HG03575 (cell line): ENCODE data around the gene RTN4.
A peak's percentile ranks its signal among the peaks of the same experiment; 100 is the strongest.

ENCODE experiments used
- ATAC-seq: cut with Tn5 transposase; IDR thresholded peaks from one replicate; pipeline ENCODE4 v1.9.1; 2021; ENCODE audit not compliant: unreplicated experiment, insufficient number of reproducible peaks, low FRiP score; ENCODE audit errors: extremely low read depth

The RTN4 gene

DNA sequence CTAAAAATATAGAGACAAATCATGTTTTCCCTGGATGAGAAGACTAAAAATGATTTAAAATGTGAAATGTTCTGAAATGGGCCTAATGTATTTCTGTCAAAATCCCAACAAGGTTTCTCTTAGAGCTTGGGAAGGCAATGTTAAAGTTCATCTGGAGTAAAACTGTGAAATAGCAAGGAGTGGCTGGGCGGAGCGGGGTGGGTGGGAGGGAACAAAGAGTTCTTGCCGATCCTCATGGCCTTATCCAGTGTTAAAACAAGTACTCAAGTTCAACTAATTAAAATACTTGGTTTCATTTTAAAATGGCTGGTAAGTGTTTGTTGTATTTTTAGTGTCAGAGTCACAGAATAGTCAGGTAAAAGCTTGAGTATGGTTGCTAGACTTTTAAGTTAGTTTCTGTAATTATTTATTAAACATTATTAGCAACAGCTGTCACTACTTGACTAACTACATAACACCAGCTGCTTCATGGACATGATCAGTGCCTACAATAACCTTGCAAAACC, 87.3 kb downstream of the RTN4 start:
- ATAC-seq, result no peak

DNA sequence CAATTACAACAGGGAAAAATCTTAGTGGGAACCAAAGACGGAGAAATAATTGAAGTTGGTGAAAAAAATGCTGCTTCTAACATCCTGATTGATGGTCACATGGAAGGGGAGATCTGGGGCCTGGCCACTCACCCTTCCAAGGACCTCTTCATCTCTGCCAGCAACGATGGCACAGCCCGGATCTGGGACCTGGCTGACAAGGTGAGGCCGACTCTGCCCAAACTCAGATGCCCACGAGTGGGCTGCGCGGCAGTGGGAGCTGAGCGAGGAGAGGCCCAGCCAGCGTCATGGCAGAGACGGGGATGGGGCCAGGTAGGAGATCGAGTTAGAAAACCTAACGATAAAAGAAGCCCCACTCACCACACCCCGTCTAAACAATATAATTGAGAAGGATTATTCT, 87.7 kb downstream of the RTN4 start:
- ATAC-seq, result no peak

DNA sequence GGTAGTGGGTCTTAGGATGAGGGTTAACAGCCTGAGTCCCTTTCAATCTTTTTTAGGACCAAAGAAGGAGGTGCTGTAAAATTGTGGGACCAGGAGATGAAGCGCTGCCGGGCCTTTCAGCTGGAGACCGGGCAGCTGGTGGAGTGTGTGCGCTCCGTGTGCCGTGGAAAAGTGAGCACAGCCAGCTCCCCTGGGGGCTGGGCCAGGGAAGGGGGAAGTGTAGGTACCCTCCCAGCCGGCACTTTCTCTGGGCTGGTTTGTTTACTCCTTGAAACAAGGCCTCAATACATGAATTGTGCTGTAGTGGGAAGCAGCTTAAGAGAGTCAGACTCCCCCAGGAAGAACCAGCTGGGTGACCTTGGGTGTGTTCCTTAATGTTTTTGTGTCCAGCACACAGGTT, 90.1 kb downstream of the RTN4 start:
- ATAC-seq, result no peak

DNA sequence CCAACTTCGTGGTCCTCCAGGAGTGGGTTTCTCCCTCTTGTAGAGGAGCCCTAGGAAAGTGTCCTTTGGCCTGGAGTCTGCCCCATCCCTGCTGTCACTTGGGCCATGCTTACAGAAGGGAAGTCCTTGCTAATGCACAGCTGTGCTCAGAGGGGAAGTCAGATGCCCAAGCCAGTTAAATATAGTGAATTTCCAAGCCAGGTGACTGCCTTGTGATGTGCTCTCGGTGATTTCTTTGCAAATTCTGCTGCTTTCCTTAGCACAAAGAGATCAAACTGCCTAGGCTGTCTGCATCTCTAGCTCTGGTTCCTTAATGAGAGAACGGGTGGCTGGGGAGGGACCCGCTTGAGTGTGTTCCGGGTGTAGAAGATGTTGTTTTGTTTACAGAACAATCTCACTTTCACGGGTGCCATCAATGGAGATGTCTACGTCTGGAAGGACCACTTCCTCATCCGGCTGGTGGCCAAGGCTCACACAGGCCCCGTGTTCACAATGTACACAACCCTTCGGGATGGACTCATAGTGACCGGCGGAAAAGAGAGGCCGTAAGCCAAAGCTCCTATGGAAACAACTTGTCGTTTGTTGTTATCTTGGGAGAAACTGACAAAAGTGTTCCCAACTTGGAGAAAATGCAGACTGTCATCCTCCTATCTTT, 91.4 kb downstream of the RTN4 start:
- ATAC-seq, result no peak

DNA sequence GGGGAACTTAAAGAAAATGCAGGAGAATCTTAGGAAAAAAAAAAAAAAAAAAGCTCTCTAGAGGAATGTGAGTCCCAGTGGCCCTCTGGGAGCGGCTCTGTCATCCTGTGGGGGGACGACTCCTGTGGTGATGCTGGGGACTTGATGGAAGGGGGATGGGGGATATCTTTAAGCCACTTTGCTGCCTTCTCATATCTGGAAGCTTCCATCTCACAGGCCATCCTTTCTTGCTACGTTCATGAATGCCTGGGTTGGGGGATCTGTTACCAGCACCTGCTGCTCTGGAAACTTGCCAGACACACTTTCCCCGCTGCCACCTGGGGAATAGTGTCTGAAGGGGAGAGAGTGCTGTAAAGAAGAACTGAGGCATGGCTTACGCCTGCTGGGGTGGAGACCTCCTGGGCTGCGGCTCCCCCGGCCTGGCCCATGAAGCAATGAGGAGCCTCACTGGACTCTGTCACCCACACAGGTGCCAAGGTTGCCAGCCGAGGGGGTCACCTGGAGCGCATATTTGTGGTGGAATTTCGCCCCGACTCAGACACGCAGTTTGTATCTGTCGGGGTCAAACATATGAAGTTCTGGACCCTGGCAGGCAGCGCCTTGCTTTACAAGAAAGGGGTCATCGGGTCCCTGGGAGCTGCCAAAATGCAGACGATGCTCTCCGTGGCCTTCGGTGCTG, 92.8 kb downstream of the RTN4 start:
- no peak for ATAC-seq

DNA sequence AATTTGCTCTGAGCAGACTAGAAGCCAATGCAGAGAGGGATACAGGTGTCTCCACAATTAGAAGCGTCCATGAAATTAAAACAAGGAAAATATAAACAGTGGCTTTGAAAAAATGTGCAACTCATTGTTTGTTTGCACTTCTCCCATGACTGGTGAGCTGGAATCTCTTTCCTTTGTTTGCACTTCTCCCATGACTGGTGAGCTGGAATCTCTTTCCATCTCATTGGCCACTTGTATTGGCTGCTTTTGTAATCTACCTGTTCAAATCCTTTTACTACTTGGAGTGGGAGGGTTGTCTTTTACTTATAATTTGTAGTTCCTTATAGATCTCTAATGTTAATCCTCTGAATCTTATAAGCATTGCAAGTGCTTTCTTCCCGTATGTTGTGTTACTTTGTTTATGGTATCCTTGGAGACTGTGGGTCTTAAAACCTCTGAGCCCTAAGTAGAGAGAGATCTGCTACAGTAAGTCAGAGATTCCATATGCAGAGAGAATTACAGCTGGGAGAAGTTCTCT, 94.1 kb downstream of the RTN4 start:
- no peak for ATAC-seq

DNA sequence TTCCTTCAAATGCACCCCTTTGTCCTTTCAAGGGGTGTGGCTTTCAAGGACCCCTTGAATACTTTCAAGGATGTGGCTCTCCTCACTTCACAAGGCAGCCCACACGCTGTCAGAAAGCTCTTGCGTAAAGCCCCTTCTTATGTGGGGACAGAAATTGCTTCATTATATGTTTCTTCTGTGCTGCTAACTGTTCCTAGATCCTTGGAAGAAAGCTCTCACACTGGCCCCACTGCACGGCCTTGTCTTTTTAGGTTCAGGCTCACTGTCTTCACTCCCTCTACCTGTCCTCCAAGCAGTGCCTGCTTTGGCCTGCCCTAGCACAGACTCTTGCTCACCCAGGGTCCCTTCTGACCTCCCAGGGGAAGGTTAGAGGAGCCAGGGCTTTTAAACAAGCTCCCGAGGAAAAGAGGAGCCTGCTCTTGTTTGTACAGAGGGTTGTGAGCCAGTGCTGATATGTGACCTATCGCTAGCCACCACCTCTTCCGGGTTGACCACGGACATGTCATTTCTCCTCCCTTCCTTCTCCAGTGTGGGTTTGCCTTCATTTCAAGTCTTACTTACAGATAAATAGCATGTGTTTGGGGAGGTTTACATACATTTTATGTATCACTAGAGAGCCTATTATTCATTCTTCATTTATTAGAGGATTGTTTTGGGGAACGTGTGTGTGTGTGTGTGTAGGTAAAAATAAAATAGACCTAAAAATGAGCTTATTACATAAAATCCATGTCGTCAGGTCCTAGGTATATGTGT, 94.7 kb downstream of the RTN4 start:
- ATAC-seq, result no peak

DNA sequence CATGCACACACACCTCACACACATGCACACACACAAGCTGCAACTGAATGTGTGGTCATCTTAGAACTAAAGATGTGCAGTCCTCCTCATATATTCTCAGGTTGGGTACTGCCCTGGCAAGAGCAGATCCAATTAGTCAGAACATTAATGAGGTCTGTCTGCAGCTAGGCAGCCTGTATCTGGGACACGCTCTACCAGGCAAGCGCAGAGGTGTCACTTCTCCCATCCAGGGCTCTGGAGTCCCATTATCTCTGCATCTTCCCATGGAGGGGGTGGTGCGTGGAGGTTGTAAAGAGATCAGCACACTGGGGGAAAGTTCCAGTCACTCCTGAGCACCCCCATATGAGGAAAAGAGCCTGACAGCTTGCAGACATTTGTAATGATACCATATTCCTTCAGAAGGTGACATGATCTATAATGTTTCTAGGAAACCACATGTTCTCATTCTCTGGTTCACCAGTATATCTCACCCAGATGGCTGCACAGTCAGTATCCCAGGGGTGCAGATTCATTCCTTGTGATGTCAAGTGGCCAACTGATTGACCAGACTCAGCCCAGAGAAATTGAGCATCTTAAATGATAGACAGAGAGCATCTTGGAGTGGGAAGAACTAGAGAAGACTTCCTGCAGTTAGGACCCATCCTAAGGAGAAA, 95.4 kb downstream of the RTN4 start:
- no peak for ATAC-seq

DNA sequence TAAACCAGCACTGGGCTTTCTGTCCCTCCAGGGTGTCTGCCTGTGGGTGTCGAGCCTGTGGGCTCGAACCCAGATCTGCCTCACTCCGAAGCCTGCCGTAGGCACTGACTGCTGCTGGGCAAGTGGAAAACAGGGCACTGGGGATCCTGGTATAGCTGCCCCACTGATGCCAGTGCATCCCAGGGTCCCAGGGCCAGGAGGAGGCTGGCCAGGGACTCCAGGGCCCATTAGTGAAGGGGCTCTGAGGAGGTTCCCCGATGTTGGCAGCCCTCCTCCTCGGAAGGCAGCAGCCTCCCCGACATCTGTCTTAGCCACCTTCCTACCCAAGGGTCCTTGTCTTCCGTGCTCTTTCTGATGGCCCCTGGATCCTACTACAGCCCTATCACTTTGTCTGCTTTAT, 96.1 kb downstream of the RTN4 start:
- no peak for ATAC-seq

DNA sequence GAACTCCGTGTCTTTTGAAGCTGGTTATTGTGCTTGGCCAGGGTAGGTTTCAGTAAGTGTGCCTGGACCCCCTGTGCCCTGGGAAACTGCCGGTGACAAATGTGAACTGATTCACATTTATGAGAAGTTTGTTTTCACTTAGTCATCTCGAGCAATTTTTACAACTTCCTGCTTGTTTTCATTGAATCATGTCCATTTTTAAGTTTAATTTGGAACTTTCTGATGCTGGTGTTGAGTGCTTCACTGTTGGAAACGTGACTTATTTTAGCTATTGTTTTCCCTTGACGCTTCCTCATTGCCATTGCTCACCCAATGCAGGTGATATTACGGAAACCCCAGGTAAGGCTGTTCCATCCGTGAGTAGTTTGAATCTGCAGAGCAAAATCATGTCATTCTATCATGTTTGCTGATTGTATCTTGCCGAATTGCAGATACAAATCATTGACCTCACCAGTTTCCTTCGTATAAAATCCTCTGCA, 97.2 kb downstream of the RTN4 start:
- no peak for ATAC-seq

DNA sequence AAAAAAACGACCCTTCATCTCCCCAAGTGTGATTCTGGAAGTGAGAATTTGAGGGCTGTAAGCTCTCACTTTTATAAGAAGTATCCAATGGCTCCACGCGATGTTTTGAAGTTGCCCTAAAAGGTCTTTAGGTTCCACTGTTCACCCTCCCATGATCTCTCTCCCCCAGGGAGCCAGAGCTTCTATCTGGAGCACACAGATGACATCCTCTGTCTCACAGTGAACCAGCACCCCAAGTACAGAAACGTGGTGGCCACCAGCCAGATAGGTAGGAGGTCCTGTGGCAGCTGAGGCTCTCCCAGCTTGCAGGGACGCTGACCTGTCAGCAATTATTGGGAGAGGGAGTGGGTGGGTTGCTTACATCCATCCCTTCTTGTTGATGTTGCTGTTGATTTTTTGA, 97.8 kb downstream of the RTN4 start:
- ATAC-seq, result no peak

DNA sequence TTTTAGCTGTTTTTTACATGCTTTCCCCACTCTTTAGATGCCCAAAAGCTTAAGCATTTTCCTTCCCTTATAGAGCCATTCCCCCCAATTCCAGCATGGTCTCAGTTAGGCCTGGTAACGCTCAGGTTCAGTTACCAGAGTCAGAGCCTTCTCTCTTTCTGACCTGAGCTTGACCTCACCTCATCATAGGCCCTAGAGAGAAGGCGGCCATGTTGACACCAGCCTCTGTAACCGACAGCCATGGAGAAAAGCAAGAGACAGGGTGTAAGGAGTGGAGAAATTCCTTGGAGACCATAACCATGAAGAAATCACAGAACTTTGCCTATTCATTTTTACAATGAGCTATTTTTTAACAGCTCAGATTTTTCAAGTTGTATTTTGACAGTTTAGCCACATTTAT, 99.4 kb downstream of the RTN4 start:
- ATAC-seq, result no peak

DNA sequence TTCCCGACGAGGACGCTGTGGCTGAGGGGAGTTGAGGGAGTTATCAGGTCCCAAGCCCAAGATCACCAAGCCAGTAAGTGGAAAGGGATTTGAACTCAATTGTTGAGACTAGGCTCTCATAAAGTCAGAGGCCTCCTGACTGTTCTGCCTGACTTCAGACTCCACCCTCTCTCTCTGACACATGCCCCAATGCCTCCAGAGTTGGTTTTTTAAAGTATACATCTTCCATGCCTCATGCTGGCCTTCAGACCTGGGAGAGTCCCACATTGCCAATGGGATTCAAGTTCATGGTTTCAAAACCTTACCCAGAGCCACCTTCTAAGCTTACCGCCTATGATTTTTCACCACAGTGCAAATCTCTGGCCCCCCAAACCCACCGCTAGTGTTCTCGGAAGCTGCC, 100.8 kb downstream of the RTN4 start:
- no peak for ATAC-seq

DNA sequence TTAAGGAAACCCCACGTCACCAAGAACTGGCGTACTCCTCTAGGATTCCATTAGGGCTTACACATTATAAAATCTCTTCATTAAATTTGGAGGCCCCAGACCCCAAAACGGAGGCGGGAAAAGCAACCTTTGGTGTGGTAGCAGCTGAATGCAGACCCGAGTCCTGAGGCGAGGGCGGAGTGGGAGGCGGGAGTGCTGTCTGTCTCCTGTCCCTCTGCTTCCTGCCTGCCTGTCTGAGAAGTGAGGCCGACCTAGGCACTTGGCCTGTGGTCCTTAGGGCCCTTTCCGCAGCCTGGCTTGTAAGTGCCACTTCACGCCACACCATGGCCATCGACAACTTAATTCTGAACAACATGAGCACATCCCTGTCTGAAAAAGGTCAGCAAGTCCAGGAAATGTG, 102.1 kb downstream of the RTN4 start:
- ATAC-seq, result no peak

DNA sequence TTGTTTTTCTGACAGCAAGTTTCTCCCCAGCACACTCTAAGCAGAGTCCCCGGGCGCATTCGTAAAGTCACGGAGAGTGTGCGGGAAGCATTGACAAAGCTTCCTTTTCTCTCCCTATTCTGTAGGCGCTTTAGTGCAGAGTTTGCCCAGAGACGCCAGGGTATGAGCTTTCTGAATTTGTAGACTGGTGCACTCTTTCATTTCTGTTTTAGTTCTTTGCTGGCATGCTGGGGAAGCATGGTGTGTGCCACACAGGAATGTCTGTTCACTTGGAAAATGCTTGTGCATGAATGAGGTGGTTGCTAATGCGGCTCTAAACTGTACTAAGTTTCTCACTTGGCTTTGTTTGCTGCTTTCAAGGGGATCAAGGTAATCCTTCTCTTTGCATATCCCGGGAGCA, 102.6 kb downstream of the RTN4 start:
- no peak for ATAC-seq

DNA sequence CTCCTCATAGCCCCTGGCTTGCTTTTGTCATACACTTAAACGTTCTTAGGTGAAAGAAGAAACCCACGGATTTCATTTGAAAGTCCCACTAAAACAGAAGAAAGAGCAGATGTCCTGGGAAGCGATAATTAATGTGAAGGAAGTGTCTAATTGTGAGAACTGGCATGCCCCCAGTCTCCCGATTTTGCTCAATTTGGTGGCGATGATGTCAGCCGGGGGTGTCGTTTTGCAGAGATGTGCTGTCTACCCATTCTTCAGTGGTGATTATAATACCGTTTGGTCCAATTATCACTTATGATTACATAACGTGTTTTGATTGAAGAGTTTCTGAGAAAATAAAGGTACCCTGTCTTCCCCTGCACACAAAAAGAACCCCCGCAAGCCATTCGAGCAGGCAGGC, 103.1 kb downstream of the RTN4 start:
- ATAC-seq, result no peak

DNA sequence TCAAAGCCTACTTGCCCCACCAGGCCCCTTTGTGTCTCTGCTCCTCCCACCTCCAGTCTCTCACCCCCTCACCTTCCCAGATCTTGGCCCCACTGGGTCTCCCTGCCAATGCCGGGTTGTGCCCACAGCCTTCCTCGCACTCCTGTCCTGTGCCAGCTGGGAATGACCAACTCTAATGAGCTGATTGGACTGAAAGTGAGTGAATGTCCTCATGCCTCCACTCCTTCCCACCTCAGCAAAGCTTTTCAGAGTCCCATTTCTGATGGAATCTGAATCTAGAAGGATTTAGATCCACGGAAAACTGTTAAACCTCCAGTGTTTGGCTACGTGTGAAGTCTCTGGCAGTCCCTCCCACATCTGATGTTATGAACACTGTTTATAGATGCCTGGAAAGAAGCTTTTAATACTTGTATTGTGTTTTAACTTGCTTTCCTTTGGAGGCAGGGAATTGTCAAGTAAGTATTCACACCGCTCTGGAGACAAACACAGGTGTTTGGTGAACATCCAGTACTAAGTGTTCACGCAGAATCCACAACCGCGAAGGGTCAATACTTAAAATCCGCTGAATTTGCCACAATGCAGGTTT, 103.9 kb downstream of the RTN4 start:
- ATAC-seq, result no peak

DNA sequence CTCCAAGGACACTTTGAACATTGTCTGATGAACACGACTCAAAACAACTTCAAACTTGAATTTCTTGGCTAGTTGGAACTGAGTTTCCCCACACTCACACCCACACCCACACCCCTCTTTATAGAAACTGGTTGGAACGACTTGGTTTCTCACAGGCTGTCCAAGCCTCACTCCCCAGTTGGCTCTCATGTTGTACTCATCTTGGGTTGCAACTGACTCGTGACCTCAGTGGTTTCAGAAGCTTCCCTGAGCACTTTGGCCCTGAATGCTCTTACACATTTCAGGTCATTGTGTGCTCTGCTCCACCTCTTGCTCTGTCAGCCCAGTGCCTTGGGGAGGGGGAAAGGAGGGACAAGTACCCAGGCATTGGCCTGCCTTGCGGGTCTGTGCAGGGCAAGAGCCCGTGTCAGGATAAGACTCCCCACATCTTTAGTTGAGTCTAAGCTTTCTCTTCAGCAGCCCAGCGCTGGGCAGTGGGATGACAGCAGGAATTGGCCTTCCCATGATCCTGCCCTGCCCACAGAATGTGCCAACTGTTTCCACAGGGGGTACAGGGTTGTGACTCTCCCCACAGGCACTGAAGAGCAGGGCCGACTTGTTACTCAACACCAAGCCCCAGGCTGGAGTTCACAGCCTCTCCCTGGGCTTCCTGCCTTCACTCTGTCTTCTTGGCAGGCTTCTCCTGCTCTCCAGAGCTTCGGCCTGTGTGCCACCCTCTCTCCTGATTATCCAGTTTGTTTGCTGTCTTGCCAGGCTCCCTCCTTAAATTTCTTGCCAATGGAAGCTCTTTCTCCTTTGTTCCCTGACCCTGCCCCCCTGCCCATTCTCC, 104.6 kb downstream of the RTN4 start:
- ATAC-seq, result peak; percentile 74
